ENCODE data around the gene FHAD1. TPM values are rescaled to one million over a fixed set of nuclear protein-coding genes. Genes with fewer than 3 reads are reported as not detected.

The FHAD1 gene
- polyA plus RNA-seq, 3 donors = 0.67 to 0.69 TPM; not detected in 1

DNA sequence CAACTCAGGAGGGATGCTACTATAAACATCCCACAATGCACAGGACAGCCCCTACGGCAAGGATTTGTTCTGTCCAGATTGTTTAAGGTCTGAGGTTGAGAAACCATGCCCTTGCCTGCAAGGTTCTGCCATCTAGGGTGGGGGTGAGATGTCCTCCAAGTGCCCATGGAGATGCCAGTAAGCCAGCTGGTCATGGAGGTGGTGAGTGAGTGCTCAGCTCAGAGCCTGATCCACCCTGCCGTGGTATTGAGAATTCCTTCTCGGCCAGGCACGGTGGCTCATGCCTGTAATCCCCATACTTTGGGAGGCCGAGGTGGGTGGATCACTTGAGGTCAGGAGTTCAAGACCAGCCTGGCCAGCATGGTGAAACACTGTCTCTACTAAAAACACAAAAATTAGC lies 178.0 kb downstream of the FHAD1 start:
- no peaks in the 10 kb centered on the region for H3K9me3 ChIP-seq (replicated peaks in 1 of 2; ENCODE audit: control insufficient read depth in 1 of 2, insufficient read depth in 1 of 2, low read length in 2 of 2)
- peaks cover 72 to 89% of the 10 kb centered on the region in 2 donors for H3K36me3 ChIP-seq (replicated peaks in 1 of 2; ENCODE audit: control insufficient read depth in 1 of 2, insufficient read depth in 2 of 2, low read length in 2 of 2)
- Mint-ChIP-seq H3K4me1 (peaks cover 58% of the 10 kb centered on the region), H3K27ac (peak overlapping the region in 4 of 7 donors; percentile 65 to 91 (median 83)), H3K27me3 (ENCODE audit: low read depth in 3 of 3) (peaks cover 0 to 2% (median 2%) of the 10 kb centered on the region in 3 donors), H3K9me3 (no peaks in the 10 kb centered on the region), H3K36me3 (peaks cover 62 to 93% of the 10 kb centered on the region in 2 donors), H3K4me3 (no peak overlapping the region)
- H3K79me2 ChIP-seq (ENCODE audit: insufficient read depth, low read length) = peaks cover 86% of the 10 kb centered on the region
- DNase-seq = no peak
- peaks cover 100% of the 10 kb centered on the region for H4K20me1 ChIP-seq (ENCODE audit: insufficient read depth, low read length)
- no peak overlapping the region for H3K9ac ChIP-seq (ENCODE audit: insufficient read depth, low read length, poor library complexity, severe bottlenecking)
- H3K27ac ChIP-seq (ENCODE audit: low read depth in 1 of 2, low read length in 2 of 2) = peak overlapping the region; percentile 21 to 67
- intact Hi-C loops (cut with micrococcal nuclease) = no loop called here
- H3K4me2 ChIP-seq (replicated peaks; ENCODE audit: extremely low read depth, low read length, poor library complexity, severe bottlenecking) = no peak overlapping the region
- no CpG with 5 or more reads among the region's 5 CpGs for WGBS (ENCODE audit: insufficient coverage)
- H2AFZ ChIP-seq (ENCODE audit: insufficient read depth, low read depth, low read length, poor library complexity, severe bottlenecking) = no peak overlapping the region
- peaks cover 38 to 88% of the 10 kb centered on the region in 2 donors for H3K4me1 ChIP-seq (ENCODE audit: control insufficient read depth in 1 of 2, insufficient read depth in 2 of 2, low read length in 2 of 2)
- no peaks in the 10 kb centered on the region for H3K27me3 ChIP-seq (ENCODE audit: control insufficient read depth in 2 of 2, insufficient read depth in 2 of 2, low read length in 2 of 2)
- TF ChIP-seq CTCF (IDR thresholded peaks at IDR 0.05) = no peak
- H3K4me3 ChIP-seq (replicated peaks in 1 of 3; ENCODE audit: low read depth in 2 of 3, low read length in 3 of 3) = no peak overlapping the region

DNA sequence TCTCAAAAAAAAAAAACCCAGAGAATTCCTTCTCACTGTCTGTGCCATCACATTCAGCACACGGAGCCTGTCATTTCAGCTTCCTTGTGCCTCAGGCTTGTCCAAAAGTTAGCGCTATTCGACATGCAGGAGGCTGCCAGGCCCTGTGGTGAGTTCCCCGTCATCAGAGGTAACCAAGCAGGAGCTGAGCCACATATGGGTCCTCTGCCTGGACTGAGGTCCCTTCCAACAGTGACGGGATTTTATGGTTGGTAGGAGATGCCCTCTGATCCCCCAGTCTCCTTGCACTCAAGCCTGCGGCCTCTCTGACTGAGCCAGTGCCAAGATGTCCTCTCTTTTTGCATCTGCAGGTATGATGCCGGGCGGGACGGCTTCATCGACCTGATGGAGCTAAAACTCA lies 178.5 kb downstream of the FHAD1 start:
- Histone ChIP-seq H3K4me1 (ENCODE audit: control insufficient read depth in 1 of 2, insufficient read depth in 2 of 2, low read length in 2 of 2) (peaks cover 32 to 88% of the 10 kb centered on the region in 2 donors), H3K4me2 (replicated peaks; ENCODE audit: extremely low read depth, low read length, poor library complexity, severe bottlenecking) (no peak overlapping the region), H3K4me3 (replicated peaks in 1 of 3; ENCODE audit: low read depth in 2 of 3, low read length in 3 of 3) (no peak overlapping the region), H4K20me1 (ENCODE audit: insufficient read depth, low read length) (peaks cover 100% of the 10 kb centered on the region), H3K9me3 (replicated peaks in 1 of 2; ENCODE audit: control insufficient read depth in 1 of 2, insufficient read depth in 1 of 2, low read length in 2 of 2) (no peaks in the 10 kb centered on the region), H3K9ac (ENCODE audit: insufficient read depth, low read length, poor library complexity, severe bottlenecking) (no peak overlapping the region), H3K36me3 (replicated peaks in 1 of 2; ENCODE audit: control insufficient read depth in 1 of 2, insufficient read depth in 2 of 2, low read length in 2 of 2) (peaks cover 72 to 92% of the 10 kb centered on the region in 2 donors), H3K27ac (ENCODE audit: low read depth in 1 of 2, low read length in 2 of 2) (peak overlapping the region in 1 of 2 donors; percentile 84), H3K79me2 (ENCODE audit: insufficient read depth, low read length) (peaks cover 81% of the 10 kb centered on the region), H2AFZ (ENCODE audit: insufficient read depth, low read depth, low read length, poor library complexity, severe bottlenecking) (no peak overlapping the region), H3K27me3 (ENCODE audit: control insufficient read depth in 2 of 2, insufficient read depth in 2 of 2, low read length in 2 of 2) (no peaks in the 10 kb centered on the region)
- no peaks in the 10 kb centered on the region for H3K9me3 Mint-ChIP-seq
- no peak overlapping the region for H3K4me3 Mint-ChIP-seq
- H3K36me3 Mint-ChIP-seq = peaks cover 63 to 94% of the 10 kb centered on the region in 2 donors
- no peak for TF ChIP-seq CTCF (IDR thresholded peaks at IDR 0.05)
- peaks cover 60% of the 10 kb centered on the region for H3K4me1 Mint-ChIP-seq
- peak overlapping the region in 6 of 7 donors; percentile 57 to 91 (median 86) for H3K27ac Mint-ChIP-seq
- intact Hi-C loops (cut with micrococcal nuclease) = no loop called here
- peaks cover 0 to 2% (median 2%) of the 10 kb centered on the region in 3 donors for H3K27me3 Mint-ChIP-seq (ENCODE audit: low read depth in 3 of 3)
- 98% methylated on average over 5 of the region's 10 CpGs for WGBS (ENCODE audit: insufficient coverage)
- DNase-seq = no peak
